OCI-LY1 (cell line): ENCODE results near the gene WNT2B.

ENCODE experiments used
- CTCF ChIP-seq: fragments of 200-600 bp; sonication (generic), shearing (Covaris generic); IDR thresholded peaks from 2 replicates; pipeline ENCODE4 v1.5.1; 2017; ENCODE audit warnings: mild to moderate bottlenecking, antibody characterized with exemption, low read length, moderate library complexity, mixed read lengths
- EZH2 ChIP-seq: fragments of 200-600 bp; sonication (generic), shearing (Covaris generic); IDR thresholded peaks from 2 replicates; pipeline ENCODE4 v1.8.0; 2017; ENCODE audit warnings: borderline replicate concordance, mixed run types, mild to moderate bottlenecking, antibody characterized with exemption, low read length, moderate library complexity, mixed read lengths

- TF ChIP-seq CTCF, result no peak
- no peak for TF ChIP-seq EZH2
Observed at GRCh38 chr1:112518186-112518585, 9.4 kb downstream of the WNT2B start.
